Prostate gland (tissue), 2 donors: ENCODE measurements around the gene TMEM242. TPM values are rescaled to one million over a fixed set of nuclear protein-coding genes. Genes with fewer than 3 reads are reported as not detected.

ENCODE experiments used
- DNase-seq: peaks from one replicate; pipeline ENCODE4 v3.0.0-alpha.2; 2019; ENCODE audit warnings: low spot score
- H3K27ac ChIP-seq, 2 donors: fragments of 200-600 bp; sonication (generic); 2 replicates each; pipeline ENCODE4 v1.5.1; 2017 to 2019
- H3K27me3 ChIP-seq: fragments of 200-600 bp; sonication (generic); replicated peaks from 2 replicates; pipeline ENCODE4 v1.5.1; 2019; ENCODE audit not compliant: insufficient read depth
- H3K36me3 ChIP-seq, 2 donors: fragments of 200-600 bp; sonication (generic); 1 replicate in 1 of 2; 2 replicates in 1 of 2; pipeline versions ENCODE4 v1.5.1 to v1.8.1; 2017 to 2019
- H3K4me1 ChIP-seq: fragments of 200-600 bp; sonication (generic); replicated peaks from 2 replicates; pipeline ENCODE4 v1.5.1; 2019
- H3K4me3 ChIP-seq, 2 donors: fragments of 200-600 bp; sonication (generic); 2 replicates each; pipeline ENCODE4 v1.5.1; 2017 to 2019
- H3K9me3 ChIP-seq: fragments of 200-600 bp; sonication (generic); 2 replicates; pipeline ENCODE4 v1.5.1; 2017
- POLR2A ChIP-seq: fragments of 450-650 bp; IDR thresholded peaks from one replicate; pipeline ENCODE4 v1.6.1; 2016; ENCODE audit warnings: antibody characterized with exemption, mild to moderate bottlenecking
- POLR2AphosphoS5 ChIP-seq: sonication (generic); formaldehyde crosslinking; IDR thresholded peaks from one replicate; pipeline ENCODE4 v1.6.1; 2017; ENCODE audit warnings: antibody characterized with exemption
- WGBS: methylation state at CpG from one replicate; pipeline ENCODE4 v1.1.5; 2018; 5-methylcytosine and 5-hydroxymethylcytosine counted together
- intact Hi-C: fragments of 100-400 bp; cut with DNase I; formaldehyde crosslinking; loops from one replicate; pipeline ENCODE4 v1.14.2; 2022
- total RNA-seq, 2 donors: library from RNA; depleted of rRNA; stranded (reverse); fragments of >200 nt; gene quantifications; one replicate each; pipeline ENCODE4 v1.1.0, GENCODE V29; 2016
- TF ChIP-seq, protein P1 (sequence below), 4 experiments: fragments of 200-600 bp in 2 of 4; fragments of 450-650 bp in 2 of 4; sonication (generic) in 2 of 4; IDR thresholded peaks; 1 replicate in 3 of 4; 2 replicates in 1 of 4; pipeline ENCODE4 v1.5.1; 2016 to 2019; ENCODE audit warnings: antibody characterized with exemption in 4 of 4, mild to moderate bottlenecking in 2 of 4, moderate library complexity in 2 of 4

TMEM242 gene
- total RNA-seq, 2 donors from 2014 or later: 6.4 to 8.5 TPM

DNA sequence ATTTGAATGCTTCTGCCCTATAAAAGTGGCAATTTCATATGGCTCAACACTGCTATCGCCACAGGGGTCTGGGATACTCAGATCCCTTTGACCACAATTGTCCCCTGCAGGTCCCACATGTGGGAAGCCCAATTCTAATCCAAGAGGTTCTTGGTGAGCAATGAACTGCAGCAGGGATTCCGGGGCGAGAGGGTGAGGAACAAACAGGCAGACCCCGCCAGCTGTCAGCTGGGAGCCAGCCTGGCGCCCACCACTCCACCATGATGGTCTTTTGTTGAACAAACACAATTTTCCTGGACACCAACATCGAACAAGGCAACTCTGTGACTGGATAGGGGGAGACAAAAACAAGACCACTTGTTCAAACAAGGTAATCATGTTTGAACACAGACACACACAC lies 80.5 kb downstream of the TMEM242 start:
- TF ChIP-seq, protein P1, sequence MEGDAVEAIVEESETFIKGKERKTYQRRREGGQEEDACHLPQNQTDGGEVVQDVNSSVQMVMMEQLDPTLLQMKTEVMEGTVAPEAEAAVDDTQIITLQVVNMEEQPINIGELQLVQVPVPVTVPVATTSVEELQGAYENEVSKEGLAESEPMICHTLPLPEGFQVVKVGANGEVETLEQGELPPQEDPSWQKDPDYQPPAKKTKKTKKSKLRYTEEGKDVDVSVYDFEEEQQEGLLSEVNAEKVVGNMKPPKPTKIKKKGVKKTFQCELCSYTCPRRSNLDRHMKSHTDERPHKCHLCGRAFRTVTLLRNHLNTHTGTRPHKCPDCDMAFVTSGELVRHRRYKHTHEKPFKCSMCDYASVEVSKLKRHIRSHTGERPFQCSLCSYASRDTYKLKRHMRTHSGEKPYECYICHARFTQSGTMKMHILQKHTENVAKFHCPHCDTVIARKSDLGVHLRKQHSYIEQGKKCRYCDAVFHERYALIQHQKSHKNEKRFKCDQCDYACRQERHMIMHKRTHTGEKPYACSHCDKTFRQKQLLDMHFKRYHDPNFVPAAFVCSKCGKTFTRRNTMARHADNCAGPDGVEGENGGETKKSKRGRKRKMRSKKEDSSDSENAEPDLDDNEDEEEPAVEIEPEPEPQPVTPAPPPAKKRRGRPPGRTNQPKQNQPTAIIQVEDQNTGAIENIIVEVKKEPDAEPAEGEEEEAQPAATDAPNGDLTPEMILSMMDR (IDR thresholded peaks at IDR 0.05): no peak
- TF ChIP-seq POLR2A: no peak
- no peak for TF ChIP-seq POLR2AphosphoS5
- Histone ChIP-seq H3K27ac (no peak overlapping the region), H3K4me1 (peaks cover 13% of the 10 kb centered on the region), H3K27me3 (no peaks in the 10 kb centered on the region), H3K4me3 (no peak overlapping the region), H3K9me3 (no peaks in the 10 kb centered on the region), H3K36me3 (no peaks in the 10 kb centered on the region)
- intact Hi-C loops: no loop called here
- WGBS: 95% methylated on average over 6 of the region's 6 CpGs
- no peak for DNase-seq

DNA sequence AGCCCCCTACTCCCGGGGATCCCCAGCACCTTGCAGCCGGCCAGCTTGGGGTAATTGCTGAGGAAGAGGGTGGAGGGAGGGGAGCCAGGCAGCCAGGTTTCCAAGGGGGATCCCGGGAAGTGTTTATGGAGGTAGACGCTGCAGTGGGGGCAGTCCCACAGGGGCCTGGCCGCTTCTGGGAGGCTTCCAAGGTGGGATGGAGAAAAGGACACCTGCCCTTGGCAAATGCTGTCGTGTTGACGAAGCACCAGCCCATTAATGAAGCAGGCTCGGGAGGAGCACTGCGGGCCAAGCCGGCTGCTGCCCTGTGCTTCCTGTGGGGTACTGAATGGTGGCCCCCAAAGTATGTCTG lies 82.4 kb downstream of the TMEM242 start:
- Histone ChIP-seq H3K4me3 (peak overlapping the region; percentile 16 to 21), H3K36me3 (no peaks in the 10 kb centered on the region), H3K27ac (peak overlapping the region; percentile 56 to 77), H3K9me3 (no peaks in the 10 kb centered on the region), H3K4me1 (peaks cover 13% of the 10 kb centered on the region), H3K27me3 (no peaks in the 10 kb centered on the region)
- no peak for TF ChIP-seq POLR2AphosphoS5
- TF ChIP-seq, protein P1 (IDR thresholded peaks at IDR 0.05): no peak
- no peak for TF ChIP-seq POLR2A
- intact Hi-C loops: no loop called here
- no peak for DNase-seq
- WGBS: 61% methylated on average over 10 of the region's 10 CpGs

DNA sequence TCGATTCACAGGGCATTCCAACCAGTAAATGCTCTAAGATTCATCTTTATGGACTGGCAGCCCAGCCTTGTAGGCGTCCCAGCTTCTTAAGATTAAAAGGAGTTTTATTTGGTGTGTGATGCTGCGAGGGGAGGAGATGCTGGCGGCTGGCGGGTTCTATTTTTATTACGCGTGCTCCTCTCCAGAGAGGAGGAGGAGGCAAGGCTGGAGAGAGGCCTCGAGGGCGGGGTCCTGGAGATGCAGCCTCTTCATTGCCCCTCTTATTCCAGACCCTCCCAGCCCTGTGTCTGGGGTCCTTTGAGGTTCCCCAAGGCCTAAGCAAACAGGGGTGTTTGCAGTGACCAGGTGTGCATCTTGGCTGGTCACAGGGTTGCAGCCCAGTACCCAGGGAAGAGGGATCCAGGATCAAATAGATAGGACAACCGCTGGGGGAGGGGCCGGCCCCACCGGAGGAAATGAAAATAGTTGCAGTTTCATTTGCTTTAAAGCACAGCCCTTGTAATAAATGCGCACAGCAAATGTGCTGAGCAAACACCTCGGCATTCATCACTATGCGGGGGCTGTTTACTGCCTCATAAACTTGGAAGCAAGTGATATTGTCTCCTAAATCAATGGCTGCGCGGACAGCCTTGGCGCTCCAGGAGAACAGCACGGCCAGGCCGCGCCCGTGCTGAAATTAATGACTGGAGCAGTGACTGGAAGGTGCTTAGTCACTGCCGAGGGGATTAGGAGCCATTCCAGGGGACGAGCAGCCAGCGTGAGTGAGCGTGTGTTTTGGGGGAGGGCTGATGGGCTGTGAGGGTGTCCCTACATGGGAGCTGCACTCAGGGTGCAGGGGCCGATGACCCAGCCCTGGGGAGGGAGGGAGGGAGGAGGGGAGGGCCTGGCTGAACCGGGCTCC lies 83.0 kb downstream of the TMEM242 start:
- H3K36me3 ChIP-seq: no peaks in the 10 kb centered on the region
- WGBS: 8% methylated on average over 28 of the region's 28 CpGs
- peaks cover 13% of the 10 kb centered on the region for H3K4me1 ChIP-seq
- peak; percentile 61 for DNase-seq
- no peaks in the 10 kb centered on the region for H3K9me3 ChIP-seq
- H3K27me3 ChIP-seq: no peaks in the 10 kb centered on the region
- peak overlapping the region; percentile 56 to 77 for H3K27ac ChIP-seq
- TF ChIP-seq, protein P1 (IDR thresholded peaks at IDR 0.05): no peak
- TF ChIP-seq POLR2A: no peak
- peak; percentile 58 for TF ChIP-seq POLR2AphosphoS5
- H3K4me3 ChIP-seq: peak overlapping the region; percentile 16 to 21
- intact Hi-C loops: no loop called here

DNA sequence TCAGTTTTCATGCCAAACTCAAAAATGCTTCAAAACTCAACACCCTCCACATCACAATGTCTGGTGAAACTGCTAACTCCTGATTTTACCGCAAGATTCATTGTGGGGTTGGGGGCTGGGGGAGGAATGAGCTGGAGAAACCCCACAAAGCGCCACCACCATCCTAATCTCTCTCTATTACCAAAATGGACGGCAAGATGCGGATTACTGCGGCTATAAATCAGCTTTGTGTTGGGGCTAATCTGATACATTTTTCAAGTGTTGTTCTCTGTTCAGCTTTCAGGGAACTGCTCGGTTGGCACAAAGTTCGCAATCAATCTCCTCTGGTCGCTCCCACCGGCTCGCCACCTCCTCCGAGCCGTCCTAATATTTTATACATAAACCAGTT lies 83.7 kb downstream of the TMEM242 start:
- Histone ChIP-seq H3K4me3 (peak overlapping the region; percentile 16 to 21), H3K36me3 (no peaks in the 10 kb centered on the region), H3K27ac (peak overlapping the region; percentile 56 to 77), H3K27me3 (no peaks in the 10 kb centered on the region), H3K9me3 (no peaks in the 10 kb centered on the region), H3K4me1 (peaks cover 13% of the 10 kb centered on the region)
- WGBS: 47% methylated on average over 12 of the region's 12 CpGs
- no peak for TF ChIP-seq POLR2A
- TF ChIP-seq, protein P1 (IDR thresholded peaks at IDR 0.05): no peak
- TF ChIP-seq POLR2AphosphoS5: no peak
- DNase-seq: no peak
- intact Hi-C loops: no loop called here

Other genes starting within 250 kb of the TMEM242 start
- 10 to 100 TPM; 53.3 to 66.2 TPM for gene ZDHHC14, start 57.7 kb upstream of the TMEM242 start, total RNA-seq